C4-2B (cell line): ENCODE measurements around the gene AFAP1L2.

Experiments
- H3K27ac ChIP-seq: fragments of 450-650 bp; 2 replicates; pipeline ENCODE4 v1.5.1; 2017
- ZFX ChIP-seq: fragments of 450-650 bp; IDR thresholded peaks from 2 replicates; pipeline ENCODE4 v1.6.1; 2017
- TF ChIP-seq, protein P1 (sequence below): fragments of 450-650 bp; conservative IDR thresholded peaks from 2 replicates; pipeline ENCODE4 v1.5.1; 2017; ENCODE audit warnings: mild to moderate bottlenecking

Gene AFAP1L2

DNA sequence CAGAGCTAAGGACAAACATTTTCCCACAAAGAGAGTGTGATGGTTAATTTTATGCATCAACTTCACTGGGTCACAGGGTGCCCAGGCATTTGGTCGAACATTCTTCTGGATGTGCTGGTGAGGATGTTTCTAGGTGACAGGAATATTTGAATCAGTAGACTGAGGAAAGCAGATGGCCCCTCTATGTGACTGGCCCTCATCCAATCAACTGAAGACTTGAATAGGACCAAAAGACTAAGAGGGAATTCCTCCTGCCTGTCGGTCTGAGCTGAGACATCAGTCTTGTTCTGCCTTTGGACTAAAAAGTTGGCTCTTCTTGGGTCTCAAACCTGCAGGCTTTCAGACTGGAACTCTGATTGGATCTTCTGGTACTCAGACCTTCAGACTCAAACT is 44.4 kb downstream of the AFAP1L2 start:
- no peak overlapping the region for H3K27ac ChIP-seq
- TF ChIP-seq ZFX: no peak
- TF ChIP-seq, protein P1, sequence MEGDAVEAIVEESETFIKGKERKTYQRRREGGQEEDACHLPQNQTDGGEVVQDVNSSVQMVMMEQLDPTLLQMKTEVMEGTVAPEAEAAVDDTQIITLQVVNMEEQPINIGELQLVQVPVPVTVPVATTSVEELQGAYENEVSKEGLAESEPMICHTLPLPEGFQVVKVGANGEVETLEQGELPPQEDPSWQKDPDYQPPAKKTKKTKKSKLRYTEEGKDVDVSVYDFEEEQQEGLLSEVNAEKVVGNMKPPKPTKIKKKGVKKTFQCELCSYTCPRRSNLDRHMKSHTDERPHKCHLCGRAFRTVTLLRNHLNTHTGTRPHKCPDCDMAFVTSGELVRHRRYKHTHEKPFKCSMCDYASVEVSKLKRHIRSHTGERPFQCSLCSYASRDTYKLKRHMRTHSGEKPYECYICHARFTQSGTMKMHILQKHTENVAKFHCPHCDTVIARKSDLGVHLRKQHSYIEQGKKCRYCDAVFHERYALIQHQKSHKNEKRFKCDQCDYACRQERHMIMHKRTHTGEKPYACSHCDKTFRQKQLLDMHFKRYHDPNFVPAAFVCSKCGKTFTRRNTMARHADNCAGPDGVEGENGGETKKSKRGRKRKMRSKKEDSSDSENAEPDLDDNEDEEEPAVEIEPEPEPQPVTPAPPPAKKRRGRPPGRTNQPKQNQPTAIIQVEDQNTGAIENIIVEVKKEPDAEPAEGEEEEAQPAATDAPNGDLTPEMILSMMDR: no peak

DNA sequence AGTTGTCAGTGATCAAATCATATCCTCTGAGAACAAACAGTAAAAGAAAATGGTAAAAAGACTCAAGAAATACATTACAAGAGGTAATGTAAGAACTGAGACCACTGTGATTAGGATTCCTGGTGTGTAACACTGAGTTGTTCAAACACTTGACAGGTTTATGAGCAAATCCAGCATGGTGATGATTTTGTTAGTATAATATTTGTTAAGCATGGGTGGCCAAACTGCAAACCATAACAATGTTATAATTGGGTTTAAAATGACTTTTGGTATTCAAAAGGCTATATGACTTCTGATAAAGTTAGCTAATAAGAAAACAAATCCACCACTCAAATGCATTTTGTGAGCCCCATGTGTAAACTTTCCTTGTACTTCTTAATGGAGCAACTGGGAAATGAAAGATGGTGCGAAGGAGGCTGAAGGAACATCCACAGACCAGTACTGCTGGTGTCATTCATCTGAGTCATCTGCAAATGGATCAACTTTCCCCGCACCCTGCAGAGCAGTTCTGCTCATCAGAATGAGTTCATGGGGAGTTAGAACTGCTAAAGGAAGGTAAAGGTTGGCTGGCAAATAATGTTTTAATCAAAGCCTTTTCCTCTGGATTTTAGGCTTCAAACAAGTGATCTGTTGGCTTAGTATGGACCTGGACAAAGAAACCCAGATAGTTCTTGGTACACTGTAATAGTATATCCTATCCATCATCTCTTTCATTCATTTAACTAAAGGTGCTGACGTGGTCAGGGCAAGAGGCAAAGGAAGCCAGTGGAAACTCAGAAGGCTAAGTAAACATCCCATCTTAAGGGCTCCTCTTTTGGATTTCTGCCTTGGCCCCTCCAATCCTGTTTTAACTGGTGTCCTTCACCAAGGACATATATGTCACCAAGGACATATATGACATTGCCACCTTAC is 45.0 kb downstream of the AFAP1L2 start:
- no peak overlapping the region for H3K27ac ChIP-seq
- no peak for TF ChIP-seq ZFX
- TF ChIP-seq, protein P1: no peak

DNA sequence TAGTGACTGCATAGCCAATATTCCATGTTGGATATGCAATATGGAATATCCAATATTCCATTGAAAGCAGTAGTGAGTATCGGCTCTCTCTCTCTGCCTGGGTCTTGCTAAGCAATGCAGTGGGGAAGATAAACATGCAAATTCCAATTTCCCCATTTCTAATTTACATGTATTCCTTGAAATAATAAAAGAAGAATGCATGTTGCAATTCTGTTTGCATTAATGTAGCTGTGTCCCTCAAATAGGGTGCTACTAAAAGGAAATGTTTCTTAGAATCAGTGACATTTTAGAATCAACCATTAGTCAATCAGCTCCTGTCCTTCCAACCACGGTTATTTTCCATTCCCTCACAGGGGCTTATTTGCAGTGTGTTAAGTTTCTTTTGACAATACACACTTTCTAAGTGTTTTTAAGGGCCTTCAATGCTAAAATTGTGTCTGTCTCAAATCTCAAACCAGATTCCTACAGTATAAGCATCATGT is 46.7 kb downstream of the AFAP1L2 start:
- no peak for TF ChIP-seq ZFX
- TF ChIP-seq, protein P1: no peak
- no peak overlapping the region for H3K27ac ChIP-seq

DNA sequence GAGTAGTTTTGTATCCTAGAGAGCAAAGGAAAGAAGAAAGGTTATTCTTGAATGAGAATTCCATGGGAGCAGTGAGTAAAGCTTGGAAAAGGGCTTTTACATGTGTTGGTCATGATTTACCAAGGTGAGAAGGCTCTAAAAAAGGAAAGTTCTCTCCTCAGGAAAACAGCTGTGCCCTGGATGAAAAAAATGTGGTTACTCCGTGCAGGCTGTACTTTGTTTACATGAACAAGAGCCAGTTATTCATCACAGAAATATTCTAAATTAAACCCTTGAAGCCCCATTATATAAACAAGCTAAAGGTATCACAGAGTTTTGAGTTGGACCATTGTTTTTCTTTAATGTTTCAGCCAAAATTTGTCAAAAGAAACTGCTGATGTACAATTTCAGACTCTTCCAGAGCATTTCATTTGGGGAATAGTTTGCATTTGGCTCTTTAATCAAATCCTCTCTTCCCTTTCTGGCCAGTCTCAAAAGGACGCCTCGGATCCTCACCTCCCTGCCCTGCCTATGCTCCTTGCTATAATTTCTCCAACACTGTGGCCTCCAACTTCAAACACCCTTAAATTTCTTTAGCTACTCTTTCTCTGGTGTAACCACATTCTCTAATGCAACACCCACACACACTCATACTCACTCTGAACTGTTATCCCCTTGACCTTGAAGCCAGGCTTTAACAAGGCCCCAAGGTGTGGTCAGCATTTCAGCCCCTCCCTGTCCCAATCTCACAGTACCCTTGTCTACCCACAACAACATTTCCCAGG is 47.4 kb downstream of the AFAP1L2 start:
- H3K27ac ChIP-seq: no peak overlapping the region

DNA sequence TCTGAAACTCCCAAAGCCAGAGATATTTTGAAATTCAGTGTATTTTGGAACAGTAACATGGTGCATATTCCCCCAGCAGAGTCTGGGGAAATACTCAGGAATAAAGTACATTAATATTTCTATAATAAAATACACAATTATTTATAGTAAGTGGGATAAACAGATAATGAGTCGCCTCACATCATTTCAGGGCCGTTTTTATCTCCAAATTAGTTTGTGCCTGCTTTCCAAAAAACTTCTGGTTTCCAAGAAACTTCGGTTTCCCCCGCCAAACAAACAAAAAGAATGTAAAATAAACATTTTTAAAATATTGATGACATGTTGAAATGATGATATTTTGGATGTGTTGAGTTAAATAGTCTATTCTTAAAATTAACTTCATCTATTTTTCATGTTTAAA is 48.2 kb downstream of the AFAP1L2 start:
- no peak for TF ChIP-seq ZFX
- TF ChIP-seq, protein P1: no peak
- H3K27ac ChIP-seq: no peak overlapping the region

More for the DNA sequence above, 47.4 kb downstream of the AFAP1L2 start:
- TF ChIP-seq, protein P1: no peak
- TF ChIP-seq ZFX: no peak

DNA sequence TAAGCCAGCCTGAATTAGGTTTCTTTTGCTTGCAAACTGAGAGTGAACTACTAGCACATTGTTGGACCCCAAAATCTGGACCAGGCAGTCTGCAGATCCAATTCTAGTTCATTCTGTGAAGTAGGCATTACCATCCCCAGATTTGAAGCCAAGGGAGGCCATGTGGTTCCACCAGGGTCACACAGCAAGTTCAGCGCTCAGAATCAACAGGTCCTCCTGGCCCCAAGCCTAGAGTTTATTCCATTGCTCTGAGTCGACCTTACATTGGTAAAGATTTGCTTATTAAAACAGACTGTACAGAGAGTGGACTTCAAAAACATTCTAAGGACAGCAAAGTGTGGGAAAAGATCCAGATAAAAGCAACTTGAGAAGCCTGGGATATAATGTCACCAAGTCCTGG is 50.9 kb downstream of the AFAP1L2 start:
- no peak overlapping the region for H3K27ac ChIP-seq
- no peak for TF ChIP-seq ZFX
- TF ChIP-seq, protein P1: no peak
